ENCODE results near the gene FBL. TPM values are rescaled to one million over a fixed set of nuclear protein-coding genes. Genes with fewer than 3 reads are reported as not detected.
"Not testable (repeated sequence)": the region's sequence is repeated elsewhere in the genome, so short reads cannot be mapped to it uniquely, and the experiment has no call there.

Gene FBL
- total and polyA plus RNA-seq, 2 of the 8 experiments (the other 6 are each of a cell fraction or from before 2014, with no cell fraction given), result 790 to 1,361 TPM

DNA sequence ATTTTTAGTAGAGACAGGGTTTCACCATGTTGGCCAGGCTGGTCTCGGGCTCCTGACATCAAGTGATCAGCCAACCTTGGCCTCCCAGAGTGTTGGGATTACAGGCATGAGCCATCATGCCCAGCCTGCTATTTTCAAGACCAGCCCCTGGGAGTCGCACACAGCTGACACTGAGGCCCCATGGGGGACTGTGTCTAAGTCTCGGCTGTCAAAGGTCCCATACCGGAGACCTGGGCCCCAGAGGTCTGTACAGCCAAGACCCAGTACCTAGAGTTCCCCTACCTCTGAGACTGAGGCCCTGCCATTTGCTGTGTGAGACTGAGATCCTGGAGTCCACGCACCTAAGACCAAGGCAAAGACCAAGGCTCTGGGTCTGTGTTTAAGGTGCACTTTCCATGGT lies 34.1 kb upstream of the FBL start:
- 86% methylated on average over 4 of the region's 5 CpGs; no CpG with 5 or more reads in 1 of the 2 experiments for WGBS, 2 experiments (ENCODE audit: extremely low coverage in 1 of 2, insufficient coverage in 1 of 2, insufficient read length in 1 of 2, insufficient replicate concordance in 2 of 2, low coverage in 1 of 2, low lambda C conversion rate in 2 of 2, missing lambda C conversion rate in 1 of 2)
- CTCF ChIA-PET (ENCODE audit: partially characterized antibody), result not testable (repeated sequence)

DNA sequence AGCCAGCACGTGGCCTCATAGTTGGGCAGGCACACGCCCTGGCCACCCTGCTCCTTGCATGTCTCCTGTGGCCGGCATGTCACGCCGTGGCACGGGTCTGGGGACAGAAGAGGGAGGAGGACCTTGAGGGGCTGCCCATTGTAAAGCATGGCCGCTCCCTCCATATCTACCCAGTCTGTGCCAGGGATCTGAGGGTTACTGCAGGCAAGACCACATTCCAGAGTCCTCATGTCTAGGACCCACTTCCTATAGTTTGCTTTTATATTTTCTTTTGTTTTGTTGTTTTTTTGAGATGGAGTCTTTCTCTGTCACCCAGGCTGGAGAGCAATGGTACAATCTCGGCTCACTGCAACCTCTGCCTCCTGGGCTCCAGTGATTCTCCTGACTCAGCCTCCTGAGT lies 33.6 kb upstream of the FBL start:
- CTCF ChIA-PET (ENCODE audit: partially characterized antibody); H2BK12ac ChIP-seq (ENCODE audit: low read depth, low read length); H3K9me3 ChIP-seq (ENCODE audit: insufficient read depth in 2 of 2, low read depth in 1 of 2, low read length in 1 of 2); H4K5ac ChIP-seq (ENCODE audit: insufficient read length, low read depth, low read length); H3K9ac ChIP-seq (replicated peaks in 1 of 4; ENCODE audit: extremely low read depth in 1 of 4, low read depth in 3 of 4, low read length in 3 of 4); H4K91ac ChIP-seq (replicated peaks; ENCODE audit: insufficient read length, low read length); H3K79me1 ChIP-seq (ENCODE audit: low read depth, low read length); DNase-seq (ENCODE audit: low read depth in 1 of 2, low spot score in 2 of 2); H3K27ac ChIP-seq (ENCODE audit: low read depth, low read length); H2BK20ac ChIP-seq (ENCODE audit: low read length); H3K18ac ChIP-seq (ENCODE audit: extremely low read depth, low read length); H3K56ac ChIP-seq (replicated peaks; ENCODE audit: insufficient read length, low read depth, low read length); H2BK15ac ChIP-seq (ENCODE audit: low read length); H2BK120ac ChIP-seq (replicated peaks; ENCODE audit: low read depth, low read length); H2AFZ ChIP-seq (ENCODE audit: low read length); H3K14ac ChIP-seq (ENCODE audit: insufficient read length); H3K4ac ChIP-seq (replicated peaks; ENCODE audit: insufficient read length, low read depth, low read length); H3K79me2 ChIP-seq (ENCODE audit: control insufficient read depth in 1 of 2, insufficient read depth in 2 of 2, low read length in 2 of 2); H4K8ac ChIP-seq (ENCODE audit: extremely low read depth, insufficient read depth, low read length); FAIRE-seq; H3K23ac ChIP-seq (ENCODE audit: insufficient read length); H3K4me1 ChIP-seq (replicated peaks in 1 of 4; ENCODE audit: control insufficient read depth in 3 of 4, insufficient read depth in 4 of 4, low read length in 3 of 4); H2BK5ac ChIP-seq (ENCODE audit: low read depth, low read length); H2AK5ac ChIP-seq (ENCODE audit: low read depth, low read length); H3K4me2 ChIP-seq (ENCODE audit: insufficient read depth in 1 of 2, low read depth in 2 of 2, low read length in 2 of 2); H3K27me3 ChIP-seq (replicated peaks in 1 of 4; ENCODE audit: control insufficient read depth in 3 of 4, extremely low read depth in 1 of 4, insufficient read depth in 3 of 4, low read length in 3 of 4); H3K4me3 ChIP-seq (ENCODE audit: extremely low read depth in 1 of 4, insufficient read depth in 2 of 4, low read depth in 3 of 4, low read length in 4 of 4); H3K23me2 ChIP-seq (ENCODE audit: low read depth, low read length); POLR2A ChIA-PET (ENCODE audit: partially characterized antibody); H4K20me1 ChIP-seq (replicated peaks in 1 of 2; ENCODE audit: control insufficient read depth in 1 of 2, insufficient read depth in 2 of 2, low read length in 2 of 2); H3K36me3 ChIP-seq (ENCODE audit: control insufficient read depth in 2 of 4, insufficient read depth in 4 of 4, low read length in 3 of 4): not testable (repeated sequence)
- 95% methylated on average over 2 of the region's 8 CpGs; no CpG with 5 or more reads in 1 of the 2 experiments for WGBS, 2 experiments (ENCODE audit: extremely low coverage in 1 of 2, insufficient coverage in 1 of 2, insufficient read length in 1 of 2, insufficient replicate concordance in 2 of 2, low coverage in 1 of 2, low lambda C conversion rate in 2 of 2, missing lambda C conversion rate in 1 of 2)

More for the DNA sequence above, 34.1 kb upstream of the FBL start:
- H3K4me2 ChIP-seq (ENCODE audit: insufficient read depth in 1 of 2, low read depth in 2 of 2, low read length in 2 of 2); DNase-seq (ENCODE audit: low read depth in 1 of 2, low spot score in 2 of 2); H4K91ac ChIP-seq (replicated peaks; ENCODE audit: insufficient read length, low read length); H3K79me2 ChIP-seq (ENCODE audit: control insufficient read depth in 1 of 2, insufficient read depth in 2 of 2, low read length in 2 of 2); H3K4me3 ChIP-seq (ENCODE audit: extremely low read depth in 1 of 4, insufficient read depth in 2 of 4, low read depth in 3 of 4, low read length in 4 of 4); FAIRE-seq; H2BK120ac ChIP-seq (replicated peaks; ENCODE audit: low read depth, low read length); H2BK5ac ChIP-seq (ENCODE audit: low read depth, low read length); POLR2A ChIA-PET (ENCODE audit: partially characterized antibody); H3K9me3 ChIP-seq (ENCODE audit: insufficient read depth in 2 of 2, low read depth in 1 of 2, low read length in 1 of 2); H2BK20ac ChIP-seq (ENCODE audit: low read length); H2AFZ ChIP-seq (ENCODE audit: low read length); H2AK5ac ChIP-seq (ENCODE audit: low read depth, low read length); H3K56ac ChIP-seq (replicated peaks; ENCODE audit: insufficient read length, low read depth, low read length); H2BK12ac ChIP-seq (ENCODE audit: low read depth, low read length); H3K27me3 ChIP-seq (replicated peaks in 1 of 4; ENCODE audit: control insufficient read depth in 3 of 4, extremely low read depth in 1 of 4, insufficient read depth in 3 of 4, low read length in 3 of 4); H2BK15ac ChIP-seq (ENCODE audit: low read length); H3K23ac ChIP-seq (ENCODE audit: insufficient read length); H3K36me3 ChIP-seq (ENCODE audit: control insufficient read depth in 2 of 4, insufficient read depth in 4 of 4, low read length in 3 of 4); H3K27ac ChIP-seq (ENCODE audit: low read depth, low read length); H3K4ac ChIP-seq (replicated peaks; ENCODE audit: insufficient read length, low read depth, low read length); H4K5ac ChIP-seq (ENCODE audit: insufficient read length, low read depth, low read length); H3K23me2 ChIP-seq (ENCODE audit: low read depth, low read length); H3K4me1 ChIP-seq (replicated peaks in 1 of 4; ENCODE audit: control insufficient read depth in 3 of 4, insufficient read depth in 4 of 4, low read length in 3 of 4); H3K18ac ChIP-seq (ENCODE audit: extremely low read depth, low read length); H3K79me1 ChIP-seq (ENCODE audit: low read depth, low read length); H3K9ac ChIP-seq (replicated peaks in 1 of 4; ENCODE audit: extremely low read depth in 1 of 4, low read depth in 3 of 4, low read length in 3 of 4); H4K8ac ChIP-seq (ENCODE audit: extremely low read depth, insufficient read depth, low read length); H4K20me1 ChIP-seq (replicated peaks in 1 of 2; ENCODE audit: control insufficient read depth in 1 of 2, insufficient read depth in 2 of 2, low read length in 2 of 2); H3K14ac ChIP-seq (ENCODE audit: insufficient read length): not testable (repeated sequence)
